DOHH2 (cell line): ENCODE results near the gene DYNC1I1.

ENCODE experiments used
- EZH2phosphoT487 ChIP-seq: fragments of 200-600 bp; sonication (generic); IDR thresholded peaks from 2 replicates; pipeline ENCODE4 v1.6.1; 2017; ENCODE audit warnings: borderline replicate concordance, mild to moderate bottlenecking, antibody characterized with exemption, low read length, moderate library complexity, mixed read lengths
- TF ChIP-seq, protein P1 (sequence below): fragments of 200-600 bp; sonication (generic); IDR thresholded peaks from one replicate; pipeline ENCODE4 v1.5.1; 2014; ENCODE audit warnings: antibody characterized with exemption, mild to moderate bottlenecking, low read depth, low read length; ENCODE audit not compliant: poor library complexity, severe bottlenecking

- TF ChIP-seq, protein P1, sequence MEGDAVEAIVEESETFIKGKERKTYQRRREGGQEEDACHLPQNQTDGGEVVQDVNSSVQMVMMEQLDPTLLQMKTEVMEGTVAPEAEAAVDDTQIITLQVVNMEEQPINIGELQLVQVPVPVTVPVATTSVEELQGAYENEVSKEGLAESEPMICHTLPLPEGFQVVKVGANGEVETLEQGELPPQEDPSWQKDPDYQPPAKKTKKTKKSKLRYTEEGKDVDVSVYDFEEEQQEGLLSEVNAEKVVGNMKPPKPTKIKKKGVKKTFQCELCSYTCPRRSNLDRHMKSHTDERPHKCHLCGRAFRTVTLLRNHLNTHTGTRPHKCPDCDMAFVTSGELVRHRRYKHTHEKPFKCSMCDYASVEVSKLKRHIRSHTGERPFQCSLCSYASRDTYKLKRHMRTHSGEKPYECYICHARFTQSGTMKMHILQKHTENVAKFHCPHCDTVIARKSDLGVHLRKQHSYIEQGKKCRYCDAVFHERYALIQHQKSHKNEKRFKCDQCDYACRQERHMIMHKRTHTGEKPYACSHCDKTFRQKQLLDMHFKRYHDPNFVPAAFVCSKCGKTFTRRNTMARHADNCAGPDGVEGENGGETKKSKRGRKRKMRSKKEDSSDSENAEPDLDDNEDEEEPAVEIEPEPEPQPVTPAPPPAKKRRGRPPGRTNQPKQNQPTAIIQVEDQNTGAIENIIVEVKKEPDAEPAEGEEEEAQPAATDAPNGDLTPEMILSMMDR = no peak
- no peak for TF ChIP-seq EZH2phosphoT487
These were observed 39.6 kb downstream of the DYNC1I1 start for GRCh38 chr7:95811846-95812445.
